A549 (cell line): ENCODE measurements around the gene BCL3.

Experiments used
- BHLHE40 ChIP-seq: IDR thresholded peaks from 2 replicates; pipeline ENCODE4 v1.6.1; 2012; ENCODE audit warnings: low read depth, low read length, inconsistent platforms
- POLR2AphosphoS2 ChIP-seq: conservative IDR thresholded peaks from 2 replicates; pipeline ENCODE4 v1.6.1; 2012; ENCODE audit warnings: low read length, improper control_type of control experiment, inconsistent platforms
- RCOR1 ChIP-seq: fragments of 150-350 bp; IDR thresholded peaks from 2 replicates; pipeline ENCODE4 v1.6.1; 2014; ENCODE audit warnings: antibody characterized with exemption, low read length, low read depth
- TF ChIP-seq, protein P1 (sequence below): fragments of 150-350 bp; IDR thresholded peaks from 2 replicates; pipeline ENCODE4 v1.6.1; 2014; ENCODE audit warnings: low read depth, mild to moderate bottlenecking, low read length
- TF ChIP-seq, protein P2 (sequence below): fragments of 250-450 bp; sonication (Bioruptor Pico); IDR thresholded peaks from 2 replicates; pipeline ENCODE4 v1.5.0; 2021; ENCODE audit warnings: mild to moderate bottlenecking, moderate library complexity, borderline replicate concordance

DNA sequence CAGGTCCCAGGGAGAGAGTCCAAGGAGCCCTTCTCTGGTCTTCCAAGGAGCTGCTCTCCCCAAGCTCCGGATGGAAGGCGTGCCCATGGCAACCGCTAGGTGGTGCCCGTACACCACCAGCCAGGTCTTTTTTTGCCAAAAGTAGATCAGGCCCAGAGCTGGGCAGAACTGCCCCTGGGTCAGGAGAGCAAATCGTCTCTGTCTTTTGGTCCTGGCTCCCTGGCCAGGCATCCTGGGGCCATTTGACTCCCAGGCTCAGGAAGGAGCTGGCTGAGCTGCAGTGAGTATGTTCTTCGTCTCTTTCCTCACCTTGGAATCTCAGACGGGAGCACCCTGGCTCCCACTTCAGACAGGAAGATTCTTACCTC, 24.6 kb upstream of the BCL3 start:
- no peak for TF ChIP-seq POLR2AphosphoS2
- no peak for TF ChIP-seq RCOR1
- TF ChIP-seq, protein P1, sequence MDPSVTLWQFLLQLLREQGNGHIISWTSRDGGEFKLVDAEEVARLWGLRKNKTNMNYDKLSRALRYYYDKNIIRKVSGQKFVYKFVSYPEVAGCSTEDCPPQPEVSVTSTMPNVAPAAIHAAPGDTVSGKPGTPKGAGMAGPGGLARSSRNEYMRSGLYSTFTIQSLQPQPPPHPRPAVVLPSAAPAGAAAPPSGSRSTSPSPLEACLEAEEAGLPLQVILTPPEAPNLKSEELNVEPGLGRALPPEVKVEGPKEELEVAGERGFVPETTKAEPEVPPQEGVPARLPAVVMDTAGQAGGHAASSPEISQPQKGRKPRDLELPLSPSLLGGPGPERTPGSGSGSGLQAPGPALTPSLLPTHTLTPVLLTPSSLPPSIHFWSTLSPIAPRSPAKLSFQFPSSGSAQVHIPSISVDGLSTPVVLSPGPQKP, result no peak
- no peak; the same call in 1 of the 2 replicates for TF ChIP-seq BHLHE40
- TF ChIP-seq, protein P2, sequence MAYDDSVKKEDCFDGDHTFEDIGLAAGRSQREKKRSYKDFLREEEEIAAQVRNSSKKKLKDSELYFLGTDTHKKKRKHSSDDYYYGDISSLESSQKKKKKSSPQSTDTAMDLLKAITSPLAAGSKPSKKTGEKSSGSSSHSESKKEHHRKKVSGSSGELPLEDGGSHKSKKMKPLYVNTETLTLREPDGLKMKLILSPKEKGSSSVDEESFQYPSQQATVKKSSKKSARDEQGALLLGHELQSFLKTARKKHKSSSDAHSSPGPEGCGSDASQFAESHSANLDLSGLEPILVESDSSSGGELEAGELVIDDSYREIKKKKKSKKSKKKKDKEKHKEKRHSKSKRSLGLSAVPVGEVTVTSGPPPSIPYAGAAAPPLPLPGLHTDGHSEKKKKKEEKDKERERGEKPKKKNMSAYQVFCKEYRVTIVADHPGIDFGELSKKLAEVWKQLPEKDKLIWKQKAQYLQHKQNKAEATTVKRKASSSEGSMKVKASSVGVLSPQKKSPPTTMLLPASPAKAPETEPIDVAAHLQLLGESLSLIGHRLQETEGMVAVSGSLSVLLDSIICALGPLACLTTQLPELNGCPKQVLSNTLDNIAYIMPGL (CRISPR knock-in tag), result no peak
